Measurements from ENCODE around the gene UNG.

UNG gene

GRCh38 chr12:109131154-109132050 is 34.0 kb downstream of the UNG start:
- H3K9ac ChIP-seq (ENCODE audit: low read length) = peak overlapping the region; percentile 69
- H3K4me2 ChIP-seq (ENCODE audit: low read depth, low read length) = peak overlapping the region; percentile 62
- no peaks in the 10 kb centered on the region for H3F3A ChIP-seq (ENCODE audit: insufficient read depth, low read length)
- H3K27me3 ChIP-seq (replicated peaks; ENCODE audit: insufficient read depth, low read length) = no peaks in the 10 kb centered on the region
- TF ChIP-seq EZH2 (optimal IDR thresholded peaks at IDR 0.05; ENCODE audit: low read depth, low read length) = no peak
- peaks cover 9% of the 10 kb centered on the region; the same call in 1 of the 2 replicates for H3K79me2 ChIP-seq (ENCODE audit: low read length)
- no peak for DNase-seq
- H3K4me3 ChIP-seq (ENCODE audit: low read length) = peak overlapping the region; percentile 63
- no peaks in the 10 kb centered on the region for H3K9me2 ChIP-seq (replicated peaks; ENCODE audit: insufficient read depth, low read length)
- H3K4me1 ChIP-seq (ENCODE audit: low read length) = no peaks in the 10 kb centered on the region
- peak overlapping the region; percentile 69 for H3K27ac ChIP-seq (ENCODE audit: low read length)
- H4K20me1 ChIP-seq (ENCODE audit: insufficient read depth, low read length) = no peaks in the 10 kb centered on the region
- H3K9me3 ChIP-seq (replicated peaks; ENCODE audit: insufficient read depth, low read length) = no peaks in the 10 kb centered on the region
- H3K36me3 ChIP-seq (replicated peaks; ENCODE audit: insufficient read depth, low read length) = no peaks in the 10 kb centered on the region
- peak overlapping the region; percentile 28 for H2AFZ ChIP-seq (ENCODE audit: low read length)

- Histone ChIP-seq H3K9me3 (replicated peaks; ENCODE audit: insufficient read depth, low read length) (no peaks in the 10 kb centered on the region), H2AFZ (ENCODE audit: low read length) (no peak overlapping the region), H3K9ac (ENCODE audit: low read length) (no peak overlapping the region), H3K27me3 (replicated peaks; ENCODE audit: insufficient read depth, low read length) (no peaks in the 10 kb centered on the region), H3K27ac (ENCODE audit: low read length) (no peak overlapping the region), H3K79me2 (ENCODE audit: low read length) (peaks cover 9% of the 10 kb centered on the region; the same call in 1 of the 2 replicates), H3K4me3 (ENCODE audit: low read length) (no peak overlapping the region), H3K4me1 (ENCODE audit: low read length) (no peaks in the 10 kb centered on the region), H4K20me1 (ENCODE audit: insufficient read depth, low read length) (no peaks in the 10 kb centered on the region), H3K4me2 (ENCODE audit: low read depth, low read length) (no peak overlapping the region), H3F3A (ENCODE audit: insufficient read depth, low read length) (no peaks in the 10 kb centered on the region), H3K36me3 (replicated peaks; ENCODE audit: insufficient read depth, low read length) (no peaks in the 10 kb centered on the region), H3K9me2 (replicated peaks; ENCODE audit: insufficient read depth, low read length) (no peaks in the 10 kb centered on the region)
- TF ChIP-seq CTCF (IDR thresholded peaks at IDR 0.05; ENCODE audit: low read length) (peak; percentile 65), EZH2phosphoT487 (IDR thresholded peaks at IDR 0.05; ENCODE audit: low read length) (no peak)
- DNase-seq = no peak
These were observed 37.0 kb downstream of the UNG start for GRCh38 chr12:109134186-109134917.

GRCh38 chr12:109137055-109137454 is 39.7 kb downstream of the UNG start:
- Histone ChIP-seq H3K9me2 (replicated peaks; ENCODE audit: insufficient read depth, low read length) (no peaks in the 10 kb centered on the region), H3K79me2 (ENCODE audit: low read length) (peaks cover 9% of the 10 kb centered on the region; the same call in 1 of the 2 replicates), H3K4me1 (ENCODE audit: low read length) (0 out of 2 replicates have a peak, but pooled peaks cover under 1% of the 10 kb centered on the region), H3K9me3 (replicated peaks; ENCODE audit: insufficient read depth, low read length) (no peaks in the 10 kb centered on the region), H3K27ac (ENCODE audit: low read length) (no peak overlapping the region), H3K27me3 (replicated peaks; ENCODE audit: insufficient read depth, low read length) (no peaks in the 10 kb centered on the region), H4K20me1 (ENCODE audit: insufficient read depth, low read length) (no peaks in the 10 kb centered on the region), H3K4me3 (ENCODE audit: low read length) (no peak overlapping the region), H3F3A (ENCODE audit: insufficient read depth, low read length) (no peaks in the 10 kb centered on the region), H2AFZ (ENCODE audit: low read length) (no peak overlapping the region), H3K36me3 (replicated peaks; ENCODE audit: insufficient read depth, low read length) (no peaks in the 10 kb centered on the region), H3K9ac (ENCODE audit: low read length) (no peak overlapping the region), H3K4me2 (ENCODE audit: low read depth, low read length) (no peak overlapping the region)
- no peak for DNase-seq
- TF ChIP-seq CTCF (IDR thresholded peaks at IDR 0.05; ENCODE audit: low read length) (no peak), EZH2phosphoT487 (IDR thresholded peaks at IDR 0.05; ENCODE audit: low read length) (no peak), EZH2 (optimal IDR thresholded peaks at IDR 0.05; ENCODE audit: low read depth, low read length) (no peak)
